ENCODE data around the gene KRTAP5-6.
"Not testable (repeated sequence)": the region's sequence is repeated elsewhere in the genome, so short reads cannot be mapped to it uniquely, and the experiment has no call there.

KRTAP5-6 gene

DNA sequence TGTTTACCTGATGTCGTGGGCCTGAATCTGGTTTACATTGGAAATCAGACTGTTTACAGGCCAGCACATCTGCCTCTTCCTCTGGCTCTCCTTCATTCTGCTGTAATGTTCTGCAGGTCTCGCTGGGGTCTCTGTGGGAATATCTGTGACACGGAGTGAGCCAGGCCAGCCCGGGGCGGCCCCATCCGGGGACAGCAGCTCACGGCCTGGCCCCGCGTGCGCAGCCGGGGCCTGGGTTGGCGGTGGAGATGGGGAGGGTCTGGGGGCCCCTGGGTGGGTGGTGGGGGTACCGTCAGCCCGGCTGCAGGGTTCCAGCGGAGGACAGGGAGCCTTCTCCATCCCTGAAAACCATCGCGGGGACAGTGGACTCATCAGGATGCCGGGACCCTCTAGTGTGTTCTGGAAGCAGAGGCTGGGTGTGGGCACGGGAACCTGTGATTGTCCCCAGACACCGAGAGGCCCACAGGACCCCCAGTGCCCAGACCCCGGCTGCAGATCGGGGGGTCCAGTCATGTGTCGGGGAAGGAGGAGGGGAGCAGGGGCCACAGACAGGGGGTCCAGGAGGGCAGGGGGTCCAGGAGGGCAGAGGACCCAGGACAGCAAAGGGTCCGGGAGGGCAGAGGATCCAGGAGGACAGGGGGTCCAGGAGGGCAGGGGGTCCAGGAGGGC lies 13.0 kb upstream of the KRTAP5-6 start:
- DNase-seq: not testable (repeated sequence)

DNA sequence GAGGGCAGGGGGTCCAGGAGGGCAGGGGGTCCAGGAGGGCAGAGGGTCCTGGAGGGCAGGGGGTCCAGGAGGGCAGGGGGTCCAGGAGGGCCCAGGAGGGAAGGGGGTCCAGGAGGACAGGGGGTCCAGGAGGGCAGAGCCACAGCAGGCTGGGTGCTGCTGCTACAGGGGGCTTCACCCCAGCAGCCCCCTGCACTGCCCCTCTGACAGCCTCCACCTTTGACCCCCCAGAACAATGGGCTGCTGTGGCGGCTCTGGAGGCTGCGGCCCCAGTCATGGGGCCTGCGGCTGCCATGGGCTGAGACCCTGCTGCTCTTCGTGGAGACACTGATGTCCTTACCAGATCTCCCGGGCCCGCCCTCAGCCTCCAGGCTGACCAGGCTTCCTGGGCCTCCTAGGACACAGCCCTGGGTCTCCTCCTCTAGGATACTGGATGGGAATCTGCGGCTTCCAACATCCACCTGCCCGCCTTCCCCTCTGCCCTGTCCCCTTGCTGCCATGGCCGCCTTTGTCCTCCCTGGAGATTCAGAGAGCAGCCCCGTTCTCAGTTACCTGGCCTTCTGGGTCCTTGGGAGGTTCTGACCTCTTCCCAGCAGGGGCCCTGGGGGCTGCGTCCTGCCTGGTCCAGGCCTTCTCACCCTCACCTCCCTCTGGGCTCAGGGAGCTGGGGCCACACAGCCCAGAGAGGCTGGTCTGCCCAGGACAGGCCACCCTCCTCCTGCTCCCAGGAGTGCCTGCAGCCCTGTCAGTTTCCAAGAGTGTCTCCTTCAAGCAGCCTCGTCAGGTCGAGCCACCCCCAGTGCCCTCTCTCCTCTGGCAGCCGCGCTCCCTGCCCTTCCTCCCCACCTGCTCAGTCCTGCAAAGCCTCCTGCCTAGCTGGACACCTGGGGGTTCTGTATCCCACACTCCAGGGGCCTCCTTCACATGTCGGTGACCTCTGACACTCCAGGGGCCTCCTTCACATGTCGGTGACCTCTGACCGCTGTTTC lies 11.8 kb upstream of the KRTAP5-6 start:
- DNase-seq: not testable (repeated sequence)

DNA sequence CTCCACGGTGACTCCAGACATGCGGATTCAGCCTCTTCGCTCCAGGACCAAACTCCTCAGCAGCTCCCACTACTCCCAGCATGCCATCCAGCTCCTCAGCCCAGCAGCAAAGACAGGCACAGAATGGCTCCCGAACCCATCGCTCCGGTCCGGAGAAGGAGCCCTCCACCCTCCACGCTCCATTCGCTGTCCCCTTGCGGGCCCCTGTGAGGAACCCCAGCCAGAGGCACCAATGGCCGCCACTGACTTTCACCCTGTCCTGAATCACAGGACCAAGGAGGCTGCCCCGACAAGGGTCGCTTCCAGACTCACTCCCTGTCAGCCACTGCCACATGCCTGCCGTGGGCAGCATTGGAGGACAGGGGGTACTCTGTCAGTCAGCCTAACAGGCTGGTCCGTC lies 10.8 kb upstream of the KRTAP5-6 start:
- DNase-seq: not testable (repeated sequence)

DNA sequence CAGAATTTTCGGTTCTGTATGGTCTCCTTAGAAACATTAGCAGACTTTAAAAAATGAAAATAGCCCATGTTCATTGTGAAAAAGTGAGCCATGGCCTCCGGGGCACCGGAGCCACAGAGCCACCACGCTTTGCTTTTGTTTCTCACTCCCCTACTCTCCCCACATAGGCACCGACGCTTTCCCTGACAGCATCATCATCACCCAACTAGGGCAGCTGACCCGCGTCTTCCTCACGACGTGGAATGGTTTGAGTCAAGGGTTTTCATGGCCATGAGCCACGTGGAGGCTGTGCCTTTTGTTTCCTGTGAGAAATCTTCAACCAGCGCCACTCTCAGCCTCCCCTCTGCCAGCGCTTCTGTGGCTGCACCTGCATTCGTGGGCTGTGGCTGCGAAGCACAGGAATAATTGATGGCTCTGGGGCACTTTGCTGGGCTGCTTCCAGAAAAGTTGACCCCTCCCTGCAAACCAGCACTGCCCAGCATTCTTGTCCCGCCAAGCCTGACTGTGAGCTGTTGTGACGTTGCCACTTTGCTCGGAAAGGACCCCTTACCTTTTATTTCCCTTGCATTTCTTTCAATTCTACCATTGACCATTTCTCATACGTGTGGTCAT lies 8.6 kb upstream of the KRTAP5-6 start:
- DNase-seq: not testable (repeated sequence)

DNA sequence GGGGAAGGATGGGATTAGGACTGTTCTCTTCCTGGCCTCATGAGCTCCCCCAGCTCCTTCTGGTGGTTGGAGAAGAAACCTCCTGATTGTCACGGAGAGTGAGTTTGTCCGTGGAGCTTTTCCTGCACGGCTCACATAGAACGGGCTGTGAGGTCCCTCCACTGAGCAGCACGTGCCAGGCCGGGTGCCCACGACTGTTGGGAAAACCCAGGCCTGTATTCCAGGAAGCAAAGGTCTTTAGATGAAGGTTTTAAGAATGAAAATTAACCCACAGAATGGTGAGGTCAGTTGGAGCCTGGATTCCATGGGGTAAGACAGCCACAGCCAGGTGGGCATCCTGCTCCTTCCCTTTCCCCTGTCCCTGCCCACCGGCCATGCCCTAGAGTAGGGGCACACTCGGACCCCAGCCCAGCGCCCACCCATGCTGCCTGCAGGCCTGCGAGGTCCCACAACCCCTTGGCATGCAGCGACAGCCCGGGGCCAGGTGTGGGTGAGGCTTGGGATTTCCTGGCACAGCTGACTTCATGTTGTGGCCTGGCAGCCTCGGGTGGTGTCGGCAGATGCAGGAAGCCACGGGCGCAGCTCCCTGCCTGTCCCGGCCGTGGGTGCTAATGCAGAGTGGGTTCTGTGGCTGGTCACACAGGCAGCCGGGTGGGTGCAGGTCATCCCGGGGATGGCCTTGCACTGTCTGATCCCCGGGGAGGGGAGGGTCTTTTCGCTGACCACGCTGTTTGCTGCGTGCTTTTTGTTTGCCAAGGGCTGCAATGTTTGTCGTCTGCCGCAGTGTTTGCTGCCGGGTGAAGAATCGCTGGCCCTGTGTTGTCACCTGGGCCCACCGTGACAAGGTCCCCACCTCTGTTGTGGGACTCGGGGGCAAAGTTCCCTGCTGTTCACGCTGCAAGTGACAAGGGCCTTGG lies 7.5 kb upstream of the KRTAP5-6 start:
- DNase-seq: not testable (repeated sequence)

DNA sequence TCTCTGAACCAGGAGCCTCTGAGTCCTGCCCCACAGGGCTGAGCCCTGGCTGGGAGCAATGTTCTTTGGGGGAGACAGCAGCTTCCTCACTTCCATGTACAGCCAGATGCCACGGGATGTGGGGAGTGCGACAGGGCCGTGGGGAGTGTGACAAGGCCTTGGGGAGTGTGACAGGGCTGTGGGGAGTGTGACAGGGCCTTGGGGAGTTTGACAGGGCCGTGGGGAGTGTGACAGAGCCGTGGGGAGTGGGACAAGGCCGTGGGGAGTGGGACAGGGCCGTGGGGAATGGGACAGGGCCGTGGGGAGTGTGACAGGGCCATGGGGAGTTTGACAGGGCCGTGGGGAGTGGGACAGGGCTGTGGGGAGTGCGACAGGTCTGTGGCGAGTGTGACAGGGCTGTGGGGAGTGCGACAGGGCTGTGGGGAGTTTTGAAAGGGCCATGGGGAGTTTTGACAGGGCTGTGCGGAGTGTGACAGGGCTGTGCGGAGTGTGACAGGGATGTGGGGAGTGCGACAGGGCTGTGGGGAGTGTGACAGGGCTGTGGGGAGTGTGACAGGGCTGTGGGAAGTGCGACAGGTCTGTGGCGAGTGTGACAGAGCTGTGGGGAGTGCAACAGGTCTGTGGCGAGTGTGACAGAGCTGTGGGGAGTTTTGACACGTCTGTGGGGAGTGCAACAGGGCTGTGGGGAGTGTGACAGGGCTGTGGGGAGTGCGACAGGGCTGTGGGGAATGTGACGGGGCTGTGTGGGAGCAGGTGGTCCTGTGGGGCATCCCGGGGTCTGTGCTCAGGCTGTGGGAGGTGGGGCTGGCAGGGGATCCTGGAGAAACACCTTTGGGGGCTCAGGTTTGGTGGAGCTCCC lies 6.6 kb upstream of the KRTAP5-6 start:
- DNase-seq: no peak

DNA sequence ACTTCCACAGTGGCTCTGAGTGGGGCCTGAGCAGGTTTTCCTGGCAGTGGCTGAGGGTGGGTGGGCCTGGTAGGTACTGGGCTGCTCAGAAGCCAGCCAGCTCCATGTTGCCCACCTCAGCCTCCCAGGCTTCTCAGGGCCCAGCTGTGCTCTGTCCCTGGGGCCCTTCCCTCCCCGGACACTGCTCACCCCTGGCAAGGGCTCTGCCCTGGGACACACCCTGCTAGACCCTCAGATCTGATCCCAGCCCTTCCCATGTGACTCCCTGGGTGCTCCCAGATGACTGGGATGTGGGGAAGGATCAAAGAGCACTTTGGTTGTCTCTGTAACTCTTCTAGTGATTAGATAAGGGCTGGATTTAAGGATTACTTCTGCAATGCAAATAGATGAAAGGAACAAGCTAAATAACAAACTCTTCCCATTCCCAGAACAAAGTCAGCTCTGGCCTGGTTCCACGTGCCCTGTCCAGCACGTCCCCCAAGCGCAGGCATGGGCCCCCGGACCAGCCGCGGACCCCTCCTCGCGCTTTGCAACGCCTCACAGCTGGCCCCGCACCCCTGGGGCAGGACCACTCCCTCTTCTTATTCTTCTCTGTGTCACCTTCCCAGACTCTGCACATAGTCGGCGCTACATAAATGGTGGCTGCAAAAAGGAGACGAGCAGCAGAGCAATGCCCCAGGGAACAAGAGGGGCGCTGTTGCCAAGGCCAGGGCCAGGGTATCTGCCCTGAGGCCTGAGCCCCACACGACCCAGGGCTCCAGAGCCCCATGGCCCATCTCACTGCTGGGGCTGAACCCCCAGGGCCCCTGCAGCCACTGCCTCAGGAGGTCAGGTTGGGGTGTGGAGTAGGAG lies 5.7 kb upstream of the KRTAP5-6 start:
- no peak for DNase-seq

DNA sequence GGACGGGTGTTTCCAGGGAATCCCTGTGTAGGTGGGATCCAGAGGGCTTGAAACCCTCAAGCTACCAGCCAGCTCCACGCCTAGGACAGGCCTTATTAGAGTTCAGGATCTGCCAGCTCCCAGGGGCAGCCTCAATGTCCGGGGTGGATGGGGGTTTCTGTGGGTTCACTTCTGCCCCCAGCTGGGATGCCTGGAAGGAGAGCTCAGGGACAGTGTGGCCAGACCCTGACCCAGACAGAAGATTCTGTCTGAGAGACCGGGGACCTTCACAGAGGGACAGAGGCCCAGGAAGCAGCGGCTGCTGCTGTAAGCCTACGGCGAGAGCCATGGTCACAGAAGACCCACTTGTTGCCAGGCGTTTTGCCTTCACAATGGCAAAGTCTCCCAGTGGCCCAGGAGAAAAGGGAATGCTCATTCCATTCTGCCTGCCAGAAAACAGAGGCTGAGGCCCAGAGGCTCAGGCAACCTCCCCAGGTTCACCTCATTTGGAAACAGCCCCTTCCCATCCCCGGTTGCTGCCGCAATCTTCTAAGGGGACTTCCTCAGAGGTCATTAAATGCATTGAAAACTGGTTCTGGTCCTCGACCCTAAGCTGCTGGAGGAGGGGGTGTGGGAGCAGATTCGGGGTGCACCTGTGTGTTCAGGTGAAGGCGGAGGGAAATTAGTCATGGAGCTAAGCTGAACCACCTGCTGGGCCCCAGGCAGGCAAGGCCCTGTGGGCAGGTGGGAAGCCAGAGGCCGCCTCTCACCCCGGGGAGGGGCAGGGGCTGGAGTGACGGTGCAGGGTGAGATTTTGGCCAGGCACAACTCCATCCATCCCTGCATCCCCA lies 4.9 kb upstream of the KRTAP5-6 start:
- no peak for DNase-seq

DNA sequence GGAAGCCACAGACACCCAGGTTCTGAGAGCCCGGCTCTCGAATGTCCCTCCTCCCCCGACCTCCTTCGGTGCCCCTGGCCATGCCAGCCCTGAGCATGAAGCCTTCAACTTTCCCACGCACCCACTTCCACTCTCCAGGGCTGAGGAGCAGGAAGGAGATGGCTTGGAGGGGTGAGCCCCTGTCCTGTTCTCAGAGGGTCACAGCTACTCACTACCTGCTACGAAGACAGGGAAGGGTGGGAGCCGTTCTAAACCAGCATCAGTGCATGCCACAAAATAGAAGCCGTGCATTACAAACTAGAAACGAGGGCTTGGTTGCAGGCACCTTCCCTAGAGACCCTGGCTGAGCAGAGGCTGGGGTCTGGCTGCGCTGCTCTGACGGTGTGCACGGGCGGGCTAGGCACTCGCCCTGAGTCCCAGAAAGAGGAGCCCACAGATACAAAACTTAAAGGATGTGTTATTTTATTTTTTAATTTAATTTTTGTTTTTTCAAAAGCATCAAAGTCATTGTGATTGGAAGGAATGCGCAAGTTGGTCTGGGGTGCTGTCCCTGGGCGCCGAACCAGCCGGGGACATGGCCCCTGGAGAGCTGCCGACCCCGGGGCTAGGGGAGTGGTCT lies 4.2 kb upstream of the KRTAP5-6 start:
- no peak for DNase-seq

DNA sequence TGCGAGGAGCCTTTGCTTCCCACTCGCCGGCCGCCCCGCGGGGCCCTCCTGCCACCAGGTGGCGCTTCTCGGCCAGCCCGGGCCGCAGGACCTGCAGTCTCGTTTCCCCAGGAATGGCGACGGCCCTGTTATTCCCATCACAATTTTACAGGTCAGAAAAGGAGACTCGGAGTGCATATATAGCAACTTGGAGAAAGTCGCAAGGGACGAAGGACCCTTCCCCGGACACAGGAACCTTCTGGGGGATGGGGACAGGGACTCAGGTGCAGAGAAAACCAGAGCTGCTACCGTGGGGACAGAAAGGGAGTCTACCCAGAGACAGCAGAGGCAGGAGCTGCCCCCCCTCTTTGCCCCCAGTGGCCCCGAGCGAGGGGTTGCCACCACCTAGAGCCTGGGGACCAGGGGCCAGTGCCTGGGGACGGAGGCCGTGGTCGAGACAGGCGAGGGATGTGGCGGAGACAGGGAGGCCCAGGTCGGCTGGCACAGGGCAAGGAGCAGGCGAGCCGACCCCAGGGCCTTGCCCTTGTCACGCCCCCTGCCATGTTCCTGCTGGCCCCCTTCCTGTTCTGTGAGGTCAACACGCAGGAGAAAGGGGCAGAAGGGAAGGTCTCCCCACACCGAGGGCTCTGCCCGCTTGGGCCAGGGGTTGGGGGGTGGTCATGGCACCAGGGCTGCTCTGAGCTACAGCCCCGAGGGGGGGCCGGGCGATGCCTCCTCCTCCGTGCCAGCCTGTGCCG lies 3.5 kb upstream of the KRTAP5-6 start:
- DNase-seq: peak in 1 of 2 experiments; percentile 57

DNA sequence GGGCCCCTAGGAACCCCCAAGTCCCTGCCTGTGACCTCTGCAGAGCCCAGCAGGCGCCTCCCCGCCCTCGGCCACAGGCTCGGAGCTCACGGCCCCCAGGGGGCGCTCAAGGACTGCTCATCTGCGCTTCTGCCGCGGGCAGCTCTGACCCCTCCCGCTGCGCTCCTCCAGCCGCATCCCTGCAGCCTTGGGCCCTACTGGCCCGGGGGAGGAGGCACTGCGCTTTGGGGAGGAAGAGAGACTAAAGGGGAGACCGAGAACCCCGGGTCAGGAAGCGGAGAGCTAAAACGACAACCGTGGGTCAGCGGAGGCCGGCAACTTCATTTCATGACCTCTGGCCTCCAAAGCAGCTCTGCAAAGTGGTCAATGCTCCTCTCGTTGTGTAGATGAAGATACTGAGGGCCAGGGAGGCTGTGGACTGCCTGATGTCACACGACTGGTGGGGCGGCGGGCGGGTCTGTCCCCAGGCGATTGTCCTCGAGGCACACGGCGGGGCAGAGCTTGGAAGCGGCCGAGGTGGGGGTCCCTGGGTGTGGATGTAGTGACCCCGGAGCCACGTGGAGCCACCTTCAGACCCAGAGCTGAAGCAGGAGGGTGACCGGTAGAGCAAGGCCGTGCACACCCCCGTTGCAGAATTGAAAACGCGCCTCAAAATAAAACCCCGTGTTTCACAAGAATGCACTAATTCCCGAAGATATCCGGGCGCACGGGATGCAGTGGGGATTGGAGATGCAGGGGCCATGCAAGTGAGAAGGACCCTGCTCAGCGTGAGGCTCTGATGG lies 2.7 kb upstream of the KRTAP5-6 start:
- peak in 1 of 2 experiments; percentile 44 for DNase-seq

DNA sequence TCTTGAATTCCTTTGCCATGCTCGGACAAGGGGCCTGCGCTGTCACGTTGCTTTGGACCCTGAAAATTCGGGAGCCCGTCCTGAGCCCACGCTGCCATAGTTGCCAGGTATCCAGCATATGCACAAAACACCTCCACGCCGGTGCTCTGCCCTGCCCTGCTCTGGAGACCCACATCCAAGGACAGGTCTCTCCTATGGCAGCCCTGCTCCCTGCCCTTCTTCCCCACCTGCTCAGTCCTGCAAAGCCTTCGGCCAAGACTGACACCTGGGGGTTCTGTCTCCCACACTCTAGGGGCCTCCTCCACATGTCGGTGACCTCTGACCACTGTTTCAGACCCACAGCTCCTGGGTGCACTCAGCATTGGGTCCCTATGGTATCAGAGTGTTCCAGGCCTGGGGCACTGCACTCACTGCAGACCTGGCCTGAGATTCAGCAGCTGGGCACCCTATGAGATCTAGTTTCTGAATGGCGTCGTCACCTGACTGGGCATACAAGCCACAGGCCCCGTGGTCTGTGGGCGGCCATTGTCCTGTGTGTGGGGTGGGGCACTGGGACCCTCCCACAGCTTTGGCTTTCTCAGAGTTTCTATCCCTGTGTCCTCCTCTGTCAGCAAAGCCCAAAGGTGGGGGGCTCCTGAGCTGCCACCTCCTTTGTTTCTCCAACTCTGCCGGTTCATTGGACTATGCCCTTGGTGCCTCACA lies 2.0 kb upstream of the KRTAP5-6 start:
- DNase-seq: no peak

DNA sequence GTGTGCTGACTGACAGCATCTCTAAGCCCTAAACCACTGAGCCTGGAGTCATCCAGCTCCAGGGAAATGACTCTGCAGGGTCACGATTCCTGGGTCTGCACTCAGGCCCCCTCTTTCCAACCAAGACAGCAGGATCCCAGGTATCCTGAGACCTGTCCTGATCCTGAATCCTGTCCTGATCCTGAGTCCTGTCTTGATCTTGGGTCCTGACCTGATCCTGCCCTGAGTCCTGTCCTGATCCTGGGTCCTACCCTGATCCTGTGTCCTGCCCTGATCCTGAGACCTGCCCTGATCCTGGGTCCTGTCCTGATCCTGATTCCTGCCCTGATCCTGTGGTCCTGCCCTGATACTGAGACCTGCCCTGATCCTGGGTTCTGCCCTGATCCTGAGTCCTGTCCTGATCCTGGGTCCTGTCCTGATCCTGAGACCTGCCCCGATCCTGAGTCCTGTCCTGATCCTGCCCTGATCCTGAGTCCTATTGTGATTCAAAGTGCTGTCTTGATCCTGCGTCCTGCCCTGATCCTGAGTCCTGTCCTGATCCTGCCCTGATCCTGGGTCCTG lies 1.4 kb upstream of the KRTAP5-6 start:
- no peak for DNase-seq

DNA sequence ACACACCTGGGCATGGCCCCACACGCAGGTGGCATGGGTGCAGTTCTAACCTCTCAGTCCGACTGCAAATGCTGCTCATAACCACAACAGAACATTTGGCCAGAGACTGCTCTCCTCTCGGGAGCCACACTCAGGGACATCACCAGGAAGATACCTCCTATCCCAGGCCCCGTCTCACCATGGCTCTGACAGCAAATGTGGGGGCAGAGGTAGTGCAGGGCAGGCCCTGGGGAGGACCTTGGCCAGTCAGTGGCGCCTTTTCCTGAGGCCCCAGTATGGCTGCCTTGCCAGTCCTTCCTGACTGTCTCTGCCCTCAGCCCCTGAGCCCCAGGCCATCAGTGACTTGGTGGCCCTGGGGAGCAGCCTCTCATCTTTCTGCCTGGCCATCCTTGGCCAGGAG lies 2.8 kb downstream of the KRTAP5-6 start:
- DNase-seq: no peak

DNA sequence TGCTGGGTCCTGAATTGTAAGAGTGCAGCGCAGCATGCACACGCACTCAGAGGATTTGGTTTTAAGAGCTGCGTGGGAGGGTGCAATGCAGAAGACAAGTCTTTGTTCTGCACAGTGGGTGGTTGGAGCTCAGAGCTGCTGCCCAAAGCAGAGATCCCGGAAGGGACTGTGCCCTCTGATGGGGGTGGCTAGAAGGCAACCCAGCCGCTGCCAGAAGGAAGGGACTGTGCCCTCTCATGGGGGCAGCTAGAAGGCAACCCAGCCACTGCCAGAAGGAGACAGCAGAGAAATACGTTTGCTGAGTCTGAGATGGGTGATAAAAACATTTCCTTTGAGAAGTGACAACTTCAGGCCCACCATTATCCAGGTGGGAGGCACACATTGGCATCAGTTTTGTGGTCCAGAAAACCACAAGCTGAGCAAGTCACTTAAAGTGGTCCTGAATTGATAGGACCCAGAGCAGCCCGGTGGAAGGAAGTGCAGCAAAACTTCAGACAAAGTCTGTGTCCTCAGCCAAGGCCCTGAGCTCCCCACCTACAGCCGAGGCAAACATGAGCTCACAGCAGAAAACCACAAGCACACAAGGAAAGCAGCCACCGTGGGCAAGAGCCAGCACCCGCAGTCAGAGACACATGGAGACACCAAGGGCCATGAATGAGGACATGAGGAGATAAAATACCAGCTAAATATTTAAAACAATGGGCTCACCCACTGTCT lies 4.3 kb downstream of the KRTAP5-6 start:
- no peak for DNase-seq

DNA sequence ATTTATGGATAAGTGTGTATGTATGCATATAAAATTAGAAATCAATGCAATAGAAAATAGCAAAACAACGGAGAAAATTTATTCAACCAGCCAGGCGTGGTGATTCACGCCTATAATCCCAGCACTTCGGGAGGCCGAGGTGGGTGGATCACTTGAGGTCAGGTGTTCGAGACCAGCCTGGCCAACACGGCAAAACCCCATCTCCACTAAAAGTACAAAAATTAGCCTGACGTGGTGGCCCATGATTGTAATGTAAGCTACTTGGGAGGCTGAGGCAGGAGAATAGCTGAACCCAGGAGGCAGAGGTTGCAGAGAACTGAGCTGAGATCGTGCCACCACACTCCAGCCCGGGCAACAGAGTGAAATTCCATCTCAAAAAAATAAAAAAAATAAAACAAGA lies 5.5 kb downstream of the KRTAP5-6 start:
- DNase-seq: no peak
